Measurements from ENCODE around the gene SELENOF. TPM values are rescaled to one million over a fixed set of nuclear protein-coding genes. Genes with fewer than 3 reads are reported as not detected.
"Not testable (repeated sequence)": the region's sequence is repeated elsewhere in the genome, so short reads cannot be mapped to it uniquely, and the experiment has no call there.

The SELENOF gene
- total RNA-seq, 4 donors from 2014 or later, result 32.0 to 130 (median 77.9) TPM

GRCh38 chr1:86906419-86906818 lies 7.5 kb downstream of the SELENOF start:
- 8 to 31% methylated on average over 2 of the region's 2 CpGs for WGBS, 2 donors (ENCODE audit: low coverage in 1 of 2)

DNA sequence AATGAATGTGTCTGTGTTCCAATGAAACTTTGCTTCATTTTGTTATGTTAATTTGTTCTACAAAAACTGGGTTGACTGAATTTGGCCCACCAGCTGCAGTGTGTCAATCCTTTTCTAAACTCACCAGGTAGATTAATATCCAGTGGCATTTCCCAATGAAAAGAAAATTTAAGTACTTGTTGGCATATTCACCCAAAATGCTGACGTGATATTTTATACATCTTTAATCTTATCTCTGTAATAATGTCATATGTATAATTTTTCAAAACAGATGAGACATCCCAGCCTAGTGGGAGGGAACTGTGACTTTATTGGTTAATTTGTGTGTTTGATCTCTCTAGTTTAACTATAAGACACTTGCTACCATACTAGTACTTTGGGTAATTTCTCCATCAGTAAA lies 8.1 kb downstream of the SELENOF start:
- H3K27me3 ChIP-seq, result no peaks in the 10 kb centered on the region
- H3K4me3 ChIP-seq, result no peak overlapping the region
- no peak overlapping the region for H3K27ac ChIP-seq
- no peak for DNase-seq
- intact Hi-C loops (cut with DNase I; ENCODE audit: low total_unique reads), result no loop called here
- TF ChIP-seq POLR2AphosphoS5 (IDR thresholded peaks at IDR 0.05) (no peak), CTCF (IDR thresholded peaks at IDR 0.05) (no peak), EP300 (IDR thresholded peaks at IDR 0.05; ENCODE audit: low read depth) (no peak), POLR2A (IDR thresholded peaks at IDR 0.05) (no peak)
- 0% methylated on average over 1 of the region's 1 CpG for WGBS, 2 donors (ENCODE audit: low coverage in 1 of 2)
- in situ Hi-C loops (cut with MboI; ENCODE audit: low pct_ligation_motif_present in 1 of 4, low pct_unique_long_range_greater_than_20kb in 1 of 4, low sequenced_read_pairs in 3 of 4), result loop anchor here in 1 of 4 donors (25.0 kb wide), 1 partner anchor 194 kb away; the partner anchor contains the start of gene SH3GLB1
- no peaks in the 10 kb centered on the region for H3K9me3 ChIP-seq
- H3K36me3 ChIP-seq, result peaks cover 0 to 18% (median 4%) of the 10 kb centered on the region in 4 donors
- peaks cover 6 to 21% (median 13%) of the 10 kb centered on the region in 4 donors for H3K4me1 ChIP-seq

More at GRCh38 chr1:86906419-86906818, 7.5 kb downstream of the SELENOF start:
- H3K27me3 ChIP-seq, result no peaks in the 10 kb centered on the region
- intact Hi-C loops (cut with DNase I; ENCODE audit: low total_unique reads) (no loop called here), in situ Hi-C loops (cut with MboI; ENCODE audit: low pct_ligation_motif_present in 1 of 4, low pct_unique_long_range_greater_than_20kb in 1 of 4, low sequenced_read_pairs in 3 of 4) (loop anchor here in 1 of 4 donors (25.0 kb wide), 1 partner anchor 194 kb away; the partner anchor contains the start of gene SH3GLB1)
- H3K27ac ChIP-seq, result peak overlapping the region in 1 of 4 donors; percentile 1
- DNase-seq, result peak; percentile 13
- TF ChIP-seq CTCF (IDR thresholded peaks at IDR 0.05), result no peak
- TF ChIP-seq POLR2AphosphoS5 (IDR thresholded peaks at IDR 0.05), result no peak
- TF ChIP-seq POLR2A (IDR thresholded peaks at IDR 0.05), result no peak
- TF ChIP-seq EP300 (IDR thresholded peaks at IDR 0.05; ENCODE audit: low read depth), result no peak
- H3K4me3 ChIP-seq, result no peak overlapping the region
- peaks cover 6 to 23% (median 14%) of the 10 kb centered on the region in 4 donors for H3K4me1 ChIP-seq
- H3K9me3 ChIP-seq, result no peaks in the 10 kb centered on the region
- peaks cover 0 to 15% (median 1%) of the 10 kb centered on the region in 4 donors for H3K36me3 ChIP-seq

- in situ Hi-C loops (cut with MboI; ENCODE audit: low pct_ligation_motif_present in 1 of 4, low pct_unique_long_range_greater_than_20kb in 1 of 4, low sequenced_read_pairs in 3 of 4); H3K9me3 ChIP-seq; H3K27me3 ChIP-seq; H3K27ac ChIP-seq; H3K4me1 ChIP-seq; DNase-seq; intact Hi-C loops (cut with DNase I; ENCODE audit: low total_unique reads); H3K4me3 ChIP-seq: not testable (repeated sequence)
- peaks cover 0 to 11% (median 6%) of the 10 kb centered on the region in 4 donors for H3K36me3 ChIP-seq
- no CpG with 5 or more reads among the region's 33 CpGs for WGBS, 2 donors (ENCODE audit: low coverage in 1 of 2)
Observed at GRCh38 chr1:86899401-86899800, 14.5 kb downstream of the SELENOF start.

GRCh38 chr1:86888327-86888726 lies 25.6 kb downstream of the SELENOF start:
- Histone ChIP-seq H3K4me3 (no peak overlapping the region), H3K27ac (no peak overlapping the region), H3K36me3 (no peaks in the 10 kb centered on the region), H3K27me3 (no peaks in the 10 kb centered on the region), H3K9me3 (no peaks in the 10 kb centered on the region), H3K4me1 (no peaks in the 10 kb centered on the region)
- DNase-seq, result no peak
- WGBS, 2 donors (ENCODE audit: low coverage in 1 of 2), result 95 to 100% methylated on average over 5 of the region's 5 CpGs
- TF ChIP-seq EP300 (IDR thresholded peaks at IDR 0.05; ENCODE audit: low read depth) (no peak), POLR2AphosphoS5 (IDR thresholded peaks at IDR 0.05) (no peak), CTCF (IDR thresholded peaks at IDR 0.05) (no peak), POLR2A (IDR thresholded peaks at IDR 0.05) (no peak)
- in situ Hi-C loops (cut with MboI; ENCODE audit: low pct_ligation_motif_present in 1 of 4, low pct_unique_long_range_greater_than_20kb in 1 of 4, low sequenced_read_pairs in 3 of 4) (no loop called here), intact Hi-C loops (cut with DNase I; ENCODE audit: low total_unique reads) (no loop called here)
